Endothelial cell of umbilical vein (primary cell): ENCODE measurements around the gene PRLR. TPM values are rescaled to one million over a fixed set of nuclear protein-coding genes. Genes with fewer than 3 reads are reported as not detected.

Source experiments
- BruUV-seq: library from RNA; stranded (reverse); fragments of 400-500 nt; replicated peaks from 2 replicates; lab custom pipeline; 2021; lab: Mats Ljungman, UMichigan
- CTCF ChIA-PET: fragments of 300-600, 350-600 bp; sonication (Branson Sonifier 250); formaldehyde crosslinking; loops from one replicate; lab custom pipeline; 2021; ENCODE audit warnings: antibody characterized with exemption, inconsistent platforms; lab: Charles Lee
- POLR2A ChIA-PET: fragments of 300-600, 350-600 bp; sonication (Branson Sonifier 250); formaldehyde crosslinking; loops from one replicate; lab custom pipeline; 2021; ENCODE audit warnings: antibody characterized with exemption, inconsistent platforms; lab: Charles Lee
- DNase-seq: peaks from one replicate; pipeline ENCODE4 v3.0.0-alpha.2; 2011; ENCODE audit warnings: low read depth, low spot score
- FAIRE-seq: peaks from 2 replicates; lab custom pipeline; 2011; peaks lifted over from hg19 to GRCh38; lab: Jason Lieb, UNC
- H2AFZ ChIP-seq: 2 replicates; pipeline ENCODE4 v1.6.0; 2012; ENCODE audit warnings: low read depth, low read length, control low read depth, inconsistent platforms
- H3K27ac ChIP-seq: 2 replicates; pipeline ENCODE4 v1.5.1; 2011; ENCODE audit warnings: low read depth, mild to moderate bottlenecking, control low read depth, low read length, moderate library complexity; ENCODE audit not compliant: insufficient read depth
- H3K27me3 ChIP-seq, 2 experiments: 2 replicates each; pipeline versions ENCODE4 v1.6.0 to v1.6.1; 2011; ENCODE audit warnings: low read length in 2 of 2, mixed read lengths in 1 of 2; ENCODE audit not compliant: control insufficient read depth in 2 of 2, insufficient read depth in 2 of 2
- H3K36me3 ChIP-seq, 2 experiments: 2 replicates in 1 of 2; 3 replicates in 1 of 2; pipeline ENCODE4 v1.5.1; 2011; ENCODE audit warnings: low read length in 2 of 2, mild to moderate bottlenecking in 1 of 2, moderate library complexity in 1 of 2; ENCODE audit not compliant: control insufficient read depth in 2 of 2, insufficient read depth in 2 of 2; ENCODE audit errors: extremely low read depth in 1 of 2
- H3K4me1 ChIP-seq: 3 replicates; pipeline ENCODE4 v1.5.1; 2011; ENCODE audit warnings: mild to moderate bottlenecking, low read length; ENCODE audit not compliant: control insufficient read depth, insufficient read depth; ENCODE audit errors: extremely low read depth
- H3K4me2 ChIP-seq: 2 replicates; pipeline ENCODE4 v1.6.1; 2011; ENCODE audit warnings: low read length, control low read depth, mixed read lengths; ENCODE audit not compliant: insufficient read depth
- H3K4me3 ChIP-seq, 3 experiments: fragments of 200-600 bp in 1 of 3; sonication (generic), shearing (Covaris generic) in 1 of 3; replicated peaks in 1 of 3; 2 replicates each; pipeline ENCODE4 v1.5.1; 2011 to 2016; ENCODE audit warnings: control low read depth in 3 of 3, low read length in 3 of 3, mild to moderate bottlenecking in 2 of 3, inconsistent platforms in 1 of 3, low read depth in 1 of 3, moderate library complexity in 1 of 3; ENCODE audit not compliant: insufficient read depth in 1 of 3
- H3K79me2 ChIP-seq: 2 replicates; pipeline ENCODE4 v1.6.0; 2012; ENCODE audit warnings: low read length, inconsistent platforms; ENCODE audit not compliant: control insufficient read depth, insufficient read depth
- H3K9ac ChIP-seq: replicated peaks from 2 replicates; pipeline ENCODE3; 2011; ENCODE audit warnings: low read length, control low read depth; ENCODE audit not compliant: insufficient read depth; ENCODE audit errors: extremely low read depth
- H3K9me1 ChIP-seq: replicated peaks from 3 replicates; pipeline ENCODE4 v1.6.0; 2011; ENCODE audit warnings: mild to moderate bottlenecking, low read length; ENCODE audit not compliant: control insufficient read depth, insufficient read depth; ENCODE audit errors: extremely low read depth
- H3K9me3 ChIP-seq: replicated peaks from 2 replicates; pipeline ENCODE4 v1.5.1; 2012; ENCODE audit warnings: low read length, inconsistent platforms; ENCODE audit not compliant: control insufficient read depth, insufficient read depth
- H4K20me1 ChIP-seq: replicated peaks from 2 replicates; pipeline ENCODE3; 2011; ENCODE audit warnings: mild to moderate bottlenecking, low read length; ENCODE audit not compliant: control insufficient read depth, insufficient read depth; ENCODE audit errors: extremely low read depth
- CTCF ChIP-seq, 2 donors: IDR thresholded peaks; 1 replicate in 1 of 2; 2 replicates in 1 of 2; pipeline ENCODE4 v1.5.1; 2011; ENCODE audit warnings: low read length in 2 of 2, mild to moderate bottlenecking in 2 of 2, moderate library complexity in 2 of 2, control low read depth in 1 of 2, inconsistent platforms in 1 of 2, low read depth in 1 of 2; ENCODE audit not compliant: insufficient read depth in 1 of 2; ENCODE audit errors: extremely low read depth in 1 of 2
- EZH2 ChIP-seq: IDR thresholded peaks from 2 replicates; pipeline ENCODE4 v1.6.1; 2012; ENCODE audit warnings: borderline replicate concordance, low read depth, mild to moderate bottlenecking, moderate library complexity, low read length, inconsistent platforms; ENCODE audit not compliant: severe bottlenecking
- FOS ChIP-seq: IDR thresholded peaks from 2 replicates; pipeline ENCODE4 v1.6.1; 2011; ENCODE audit warnings: mild to moderate bottlenecking, low read length, moderate library complexity, borderline replicate concordance; ENCODE audit not compliant: insufficient read depth
- GATA2 ChIP-seq: IDR thresholded peaks from 2 replicates; pipeline ENCODE4 v1.7.0; 2011; ENCODE audit warnings: low read depth, mild to moderate bottlenecking, moderate library complexity, mixed read lengths, low read length; ENCODE audit not compliant: insufficient read length, insufficient read depth
- JUN ChIP-seq: IDR thresholded peaks from 2 replicates; pipeline ENCODE4 v1.6.1; 2011; ENCODE audit warnings: borderline replicate concordance, low read depth; ENCODE audit not compliant: insufficient read length, insufficient read depth
- MAX ChIP-seq: IDR thresholded peaks from 2 replicates; pipeline ENCODE4 v1.6.1; 2011; ENCODE audit not compliant: insufficient read depth, insufficient read length
- MYC ChIP-seq: IDR thresholded peaks from one replicate; pipeline ENCODE4 v1.6.1; 2011; ENCODE audit warnings: mild to moderate bottlenecking, low read depth, low read length
- POLR2AphosphoS5 ChIP-seq: IDR thresholded peaks from 2 replicates; pipeline ENCODE4 v1.6.1; 2012; ENCODE audit warnings: low read depth, mild to moderate bottlenecking, control low read depth, low read length, moderate library complexity; ENCODE audit not compliant: insufficient read depth
- dilution Hi-C: fragments of 300-500 bp; cut with MboI; formaldehyde crosslinking; loops from one replicate; pipeline ENCODE4 v1.15.0; 2019; ENCODE audit warnings: low sequenced_read_pairs; ENCODE audit not compliant: extremely low pct_ligation_motif_present
- intact Hi-C: fragments of 100-400 bp; cut with micrococcal nuclease; formaldehyde crosslinking; loops from one replicate; pipeline ENCODE4 v1.10.0; 2022
- polyA plus RNA-seq, 4 experiments: library from polyadenylated mRNA; depleted of rRNA in 3 of 4; stranded (reverse) in 3 of 4; unstranded in 1 of 4; fragments of >200 nt; gene quantifications; 2 replicates each; pipeline versions ENCODE4 v1.2.1 to v1.2.3, GENCODE V29; 2011 to 2012; ENCODE audit warnings: missing spikeins in 1 of 4
- total RNA-seq: library from RNA; stranded (reverse); gene quantifications from 2 replicates; pipeline ENCODE4 v1.2.3, GENCODE V29; 2021

PRLR gene
- total and polyA plus RNA-seq, 2 donors (not counting 3 experiments of a cell fraction or from before 2014, with no cell fraction given) = not detected

GRCh38 chr5:35182910-35183535, 47.3 kb downstream of the PRLR start:
- Histone ChIP-seq H3K27ac (no peak overlapping the region), H3K9ac (no peak overlapping the region), H3K4me1 (no peaks in the 10 kb centered on the region), H4K20me1 (no peaks in the 10 kb centered on the region), H3K9me1 (no peaks in the 10 kb centered on the region), H3K4me2 (no peak overlapping the region), H3K36me3 (no peaks in the 10 kb centered on the region), H3K4me3 (no peak overlapping the region), H3K9me3 (no peaks in the 10 kb centered on the region), H2AFZ (no peak overlapping the region), H3K27me3 (no peaks in the 10 kb centered on the region), H3K79me2 (no peaks in the 10 kb centered on the region)
- DNase-seq (peak; percentile 4), FAIRE-seq (no peak)
- TF ChIP-seq JUN = no peak
- no peak for TF ChIP-seq EZH2
- peak in 1 of 2 donors; percentile 15 for TF ChIP-seq CTCF (IDR thresholded peaks at IDR 0.05; ENCODE audit: extremely low read depth in 1 of 2, insufficient read depth in 1 of 2, low read depth in 1 of 2, low read length in 2 of 2)
- TF ChIP-seq MAX = no peak
- TF ChIP-seq POLR2AphosphoS5 = no peak
- TF ChIP-seq MYC = no peak
- no peak for TF ChIP-seq FOS
- TF ChIP-seq GATA2 = no peak
- POLR2A ChIA-PET = no interaction called here
- dilution Hi-C loops = no loop called here
- intact Hi-C loops = no loop called here
- BruUV-seq = no TSS peak
- CTCF ChIA-PET = interaction anchor here (1.0 kb wide), 1 partner anchor 12 kb away, joined by 3 read pairs; no protein-coding TSS in a partner anchor
